ENCODE results near the gene PPRC1.

PPRC1 gene

GRCh38 chr10:102117391-102118159 lies 15.3 kb upstream of the PPRC1 start:
- peak in 1 of 2 experiments; percentile 28 for DNase-seq

GRCh38 chr10:102118867-102119266 lies 14.0 kb upstream of the PPRC1 start:
- DNase-seq, result no peak

GRCh38 chr10:102119417-102120141 lies 13.3 kb upstream of the PPRC1 start:
- peak in 1 of 2 experiments; percentile 78 for DNase-seq

- DNase-seq, result peak in 1 of 2 experiments; percentile 64
Observed at GRCh38 chr10:102120142-102120990, 12.5 kb upstream of the PPRC1 start, which contains the start of gene LDB1. LDB1 (minus strand) TSS chr10:102120368; CDS start chr10:102120110, 258 bp downstream.

- DNase-seq, result no peak
Observed at GRCh38 chr10:102120991-102121738, 11.7 kb upstream of the PPRC1 start.

- no peak for DNase-seq
Observed at GRCh38 chr10:102121739-102122372, 11.0 kb upstream of the PPRC1 start.

- no peak for DNase-seq
Observed at GRCh38 chr10:102122450-102122849, 10.4 kb upstream of the PPRC1 start.

- no peak for DNase-seq
Observed at GRCh38 chr10:102123223-102123622, 9.6 kb upstream of the PPRC1 start.

- DNase-seq, result no peak
Observed at GRCh38 chr10:102131286-102132170, 1.3 kb upstream of the PPRC1 start.

GRCh38 chr10:102132193-102132562 lies 662 bp upstream of the PPRC1 start:
- no peak for DNase-seq

- DNase-seq, result peak in 1 of 2 experiments; percentile 49
Observed at GRCh38 chr10:102133373-102134195, 744 bp downstream of the PPRC1 start.

- DNase-seq, result no peak
Observed at GRCh38 chr10:102134416-102134815, 1.6 kb downstream of the PPRC1 start.

- no peak for DNase-seq
Observed at GRCh38 chr10:102135956-102136526, 3.2 kb downstream of the PPRC1 start.

GRCh38 chr10:102139281-102140110 lies 6.7 kb downstream of the PPRC1 start:
- no peak for DNase-seq

GRCh38 chr10:102140218-102140617 lies 7.4 kb downstream of the PPRC1 start:
- DNase-seq, result no peak

GRCh38 chr10:102140913-102141540 lies 8.2 kb downstream of the PPRC1 start:
- no peak for DNase-seq

GRCh38 chr10:102141583-102142107 lies 8.8 kb downstream of the PPRC1 start:
- no peak for DNase-seq

GRCh38 chr10:102146971-102147428 lies 14.2 kb downstream of the PPRC1 start:
- no peak for DNase-seq

Data from SW 1271 (cell line).